ENCODE data around the gene RAB27A. TPM values are rescaled to one million over a fixed set of nuclear protein-coding genes. Genes with fewer than 3 reads are reported as not detected.

Gene RAB27A
- polyA plus RNA-seq, 1 of the 3 experiments (the other 2 are of a cell fraction): 9.6 TPM

- H3K4me2 ChIP-seq: no peak overlapping the region
- POLR2A ChIA-PET: no interaction called here
- DNase-seq: no peak
- H3F3A ChIP-seq (replicated peaks; ENCODE audit: insufficient read depth): no peaks in the 10 kb centered on the region
- H3K36me3 ChIP-seq (replicated peaks in 1 of 2; ENCODE audit: control insufficient read depth in 1 of 2, insufficient read depth in 2 of 2, low read length in 1 of 2): peaks cover 0 to 4% of the 10 kb centered on the region in 2 experiments
- no peaks in the 10 kb centered on the region for H3K27me3 ChIP-seq (ENCODE audit: insufficient read depth)
- TF ChIP-seq REST (IDR thresholded peaks at IDR 0.05; ENCODE audit: low read depth, low read length) (no peak), MXI1 (IDR thresholded peaks at IDR 0.05; ENCODE audit: low read depth, low read length) (no peak), FOXM1 (IDR thresholded peaks at IDR 0.05; ENCODE audit: low read depth) (no peak), IRF3 (IDR thresholded peaks at IDR 0.05; ENCODE audit: low read depth, low read length) (no peak), TAF1 (IDR thresholded peaks at IDR 0.05; ENCODE audit: borderline replicate concordance, low read depth, low read length) (no peak), GABPA (IDR thresholded peaks at IDR 0.05; ENCODE audit: low read depth) (no peak)
- no peak overlapping the region for H3K27ac ChIP-seq (ENCODE audit: low read depth in 2 of 2, low read length in 1 of 2)
- H3K4me1 ChIP-seq (ENCODE audit: control insufficient read depth in 1 of 2, insufficient read depth in 2 of 2, low read depth in 1 of 2, low read length in 1 of 2): no peaks in the 10 kb centered on the region
- CTCF ChIA-PET: interaction anchor here (1.6 kb wide), 1 partner anchor 31 kb away, joined by 4 read pairs; no protein-coding TSS in a partner anchor
- H3K9ac ChIP-seq: no peak overlapping the region
- no peak overlapping the region for H3K4me3 ChIP-seq (ENCODE audit: low read depth in 2 of 2, low read length in 1 of 2)
- no peaks in the 10 kb centered on the region for H3K79me2 ChIP-seq (ENCODE audit: insufficient read depth)
- H3K9me3 ChIP-seq: no peaks in the 10 kb centered on the region
- no peak overlapping the region for H2AFZ ChIP-seq (ENCODE audit: low read depth)
- no peaks in the 10 kb centered on the region for H3K9me2 ChIP-seq
- H4K20me1 ChIP-seq (ENCODE audit: insufficient read depth): no peaks in the 10 kb centered on the region
- WGBS (ENCODE audit: low lambda C conversion rate): 86% methylated on average over 1 of the region's 1 CpG
Observed at GRCh38 chr15:55327387-55327786, 37.8 kb upstream of the RAB27A start.

- POLR2A ChIA-PET: no interaction called here
- CTCF ChIA-PET: interaction anchor here (1.2 kb wide), 1 partner anchor 31 kb away, joined by 3 read pairs; no protein-coding TSS in a partner anchor
- no peak for DNase-seq
- Histone ChIP-seq H3F3A (replicated peaks; ENCODE audit: insufficient read depth) (no peaks in the 10 kb centered on the region), H2AFZ (ENCODE audit: low read depth) (no peak overlapping the region), H3K4me3 (ENCODE audit: low read depth in 2 of 2, low read length in 1 of 2) (no peak overlapping the region), H3K27ac (ENCODE audit: low read depth in 2 of 2, low read length in 1 of 2) (no peak overlapping the region), H3K27me3 (ENCODE audit: insufficient read depth) (no peaks in the 10 kb centered on the region), H3K79me2 (ENCODE audit: insufficient read depth) (peaks cover 28% of the 10 kb centered on the region), H3K4me1 (ENCODE audit: control insufficient read depth in 1 of 2, insufficient read depth in 2 of 2, low read depth in 1 of 2, low read length in 1 of 2) (peaks cover 2 to 3% of the 10 kb centered on the region in 2 experiments; a peak in 3 of 4 replicates), H3K36me3 (replicated peaks in 1 of 2; ENCODE audit: control insufficient read depth in 1 of 2, insufficient read depth in 2 of 2, low read length in 1 of 2) (no peaks in the 10 kb centered on the region), H4K20me1 (ENCODE audit: insufficient read depth) (no peaks in the 10 kb centered on the region), H3K9me3 (no peaks in the 10 kb centered on the region), H3K9ac (no peak overlapping the region), H3K9me2 (no peaks in the 10 kb centered on the region), H3K4me2 (no peak overlapping the region)
- WGBS (ENCODE audit: low lambda C conversion rate): 98% methylated on average over 5 of the region's 5 CpGs
- TF ChIP-seq FOSL2 (IDR thresholded peaks at IDR 0.05; ENCODE audit: borderline replicate concordance, low read depth) (no peak), SIN3A (IDR thresholded peaks at IDR 0.05; ENCODE audit: borderline replicate concordance, low read depth, low read length) (no peak), SMC3 (IDR thresholded peaks at IDR 0.05; ENCODE audit: low read depth, low read length) (no peak), IRF3 (IDR thresholded peaks at IDR 0.05; ENCODE audit: low read depth, low read length) (no peak), GATA2 (CRISPR knock-in tag; IDR thresholded peaks at IDR 0.05) (no peak), RXRA (IDR thresholded peaks at IDR 0.05; ENCODE audit: borderline replicate concordance, low read depth) (no peak), RFX5 (IDR thresholded peaks at IDR 0.05; ENCODE audit: low read length) (no peak), TCF12 (IDR thresholded peaks at IDR 0.05) (no peak), EZH2phosphoT487 (IDR thresholded peaks at IDR 0.05; ENCODE audit: borderline replicate concordance, low read depth) (no peak), USF2 (IDR thresholded peaks at IDR 0.05; ENCODE audit: borderline replicate concordance, low read depth, low read length) (no peak), NRF1 (IDR thresholded peaks at IDR 0.05; ENCODE audit: low read depth, low read length) (no peak), POLR2AphosphoS5 (IDR thresholded peaks at IDR 0.05; ENCODE audit: low read depth, low read length) (no peak), NFIC (IDR thresholded peaks at IDR 0.05; ENCODE audit: borderline replicate concordance) (no peak), JUND (IDR thresholded peaks at IDR 0.05) (no peak), ELF1 (IDR thresholded peaks at IDR 0.05) (no peak), YY1 (IDR thresholded peaks at IDR 0.05; ENCODE audit: low read depth) (no peak)
Observed at GRCh38 chr15:55322467-55322866, 32.9 kb upstream of the RAB27A start.
